Measurements from ENCODE around the gene UROD.
"Not testable (repeated sequence)": the region's sequence is repeated elsewhere in the genome, so short reads cannot be mapped to it uniquely, and the experiment has no call there.

Gene UROD

GRCh38 chr1:45011837-45012638 is at the start of gene UROD:
UROD (plus strand) TSS chr1:45012254; CDS start chr1:45012266, 12 bp downstream.
- peak; percentile 86 for DNase-seq

GRCh38 chr1:44962729-44963128 is 49.3 kb upstream of the UROD start:
- DNase-seq = no peak

- no peak for DNase-seq
Observed at GRCh38 chr1:44964396-44964795, 47.7 kb upstream of the UROD start.

GRCh38 chr1:44970317-44970716 is 41.7 kb upstream of the UROD start:
- no peak for DNase-seq

- DNase-seq = no peak
Observed at GRCh38 chr1:44973645-44974044, 38.4 kb upstream of the UROD start.

- DNase-seq = no peak
Observed at GRCh38 chr1:44976252-44976651, 35.8 kb upstream of the UROD start.

GRCh38 chr1:44977372-44977771 is 34.7 kb upstream of the UROD start:
- not testable (repeated sequence) for DNase-seq

- DNase-seq = no peak
Observed at GRCh38 chr1:44985747-44986359, 26.2 kb upstream of the UROD start.

- DNase-seq = no peak
Observed at GRCh38 chr1:44988531-44989156, 23.4 kb upstream of the UROD start.

- DNase-seq = no peak
Observed at GRCh38 chr1:44994309-44994898, 17.6 kb upstream of the UROD start.

GRCh38 chr1:44995467-44996238 is 16.4 kb upstream of the UROD start:
- DNase-seq = no peak

- DNase-seq = no peak
Observed at GRCh38 chr1:44999232-44999631, 12.8 kb upstream of the UROD start.

GRCh38 chr1:45001011-45001481 is 11.0 kb upstream of the UROD start:
- DNase-seq = no peak

- DNase-seq = not testable (repeated sequence)
Observed at GRCh38 chr1:45001576-45001975, 10.5 kb upstream of the UROD start.

- DNase-seq = no peak
Observed at GRCh38 chr1:45002650-45003645, 9.1 kb upstream of the UROD start.

GRCh38 chr1:45003741-45004140 is 8.3 kb upstream of the UROD start:
- DNase-seq = no peak

GRCh38 chr1:45004281-45004920 is 7.7 kb upstream of the UROD start:
- no peak for DNase-seq

- DNase-seq = no peak
Observed at GRCh38 chr1:45005761-45006160, 6.3 kb upstream of the UROD start.

- DNase-seq = no peak
Observed at GRCh38 chr1:45007311-45007710, 4.7 kb upstream of the UROD start.

- no peak for DNase-seq
Observed at GRCh38 chr1:45008076-45008475, 4.0 kb upstream of the UROD start.

GRCh38 chr1:45008516-45008915 is 3.5 kb upstream of the UROD start:
- no peak for DNase-seq
